KOPT-K1 (cell line): Measurements from ENCODE around the gene EPM2AIP1.
A peak's percentile ranks its signal among the peaks of the same experiment; 100 is the strongest.
"Not testable (repeated sequence)": the region's sequence is repeated elsewhere in the genome, so short reads cannot be mapped to it uniquely, and the experiment has no call there.

Experiments used
- H3K27ac ChIP-seq: fragments of 200-600 bp; sonication (generic); 2 replicates; pipeline ENCODE4 v1.5.1; 2016; ENCODE audit warnings: antibody characterized with exemption, mild to moderate bottlenecking, low read depth, low read length; ENCODE audit not compliant: poor library complexity, severe bottlenecking
- H3K36me3 ChIP-seq: fragments of 200-600 bp; sonication (generic); 2 replicates; pipeline ENCODE4 v1.5.1; 2017; ENCODE audit warnings: antibody characterized with exemption, mild to moderate bottlenecking, low read length, moderate library complexity; ENCODE audit not compliant: insufficient read depth
- H3K9me3 ChIP-seq: fragments of 200-600 bp; sonication (generic); 2 replicates; pipeline ENCODE4 v1.5.1; 2017; ENCODE audit warnings: antibody characterized with exemption, low read length, mild to moderate bottlenecking; ENCODE audit not compliant: insufficient read depth, poor library complexity, severe bottlenecking

The EPM2AIP1 gene

GRCh38 chr3:36992806-36993325 lies at the start of gene EPM2AIP1:
EPM2AIP1 (minus strand) TSS chr3:36993131; CDS start chr3:36993077, 54 bp downstream.
- H3K36me3 ChIP-seq: peaks cover 67% of the 10 kb centered on the region
- no peaks in the 10 kb centered on the region for H3K9me3 ChIP-seq
- H3K27ac ChIP-seq: peak within 1 kb of the TSS; percentile 95

- peaks cover 96% of the 10 kb centered on the region for H3K36me3 ChIP-seq
- H3K27ac ChIP-seq, H3K9me3 ChIP-seq: not testable (repeated sequence)
Observed at GRCh38 chr3:37042712-37043111, 49.8 kb upstream of the EPM2AIP1 start.

DNA sequence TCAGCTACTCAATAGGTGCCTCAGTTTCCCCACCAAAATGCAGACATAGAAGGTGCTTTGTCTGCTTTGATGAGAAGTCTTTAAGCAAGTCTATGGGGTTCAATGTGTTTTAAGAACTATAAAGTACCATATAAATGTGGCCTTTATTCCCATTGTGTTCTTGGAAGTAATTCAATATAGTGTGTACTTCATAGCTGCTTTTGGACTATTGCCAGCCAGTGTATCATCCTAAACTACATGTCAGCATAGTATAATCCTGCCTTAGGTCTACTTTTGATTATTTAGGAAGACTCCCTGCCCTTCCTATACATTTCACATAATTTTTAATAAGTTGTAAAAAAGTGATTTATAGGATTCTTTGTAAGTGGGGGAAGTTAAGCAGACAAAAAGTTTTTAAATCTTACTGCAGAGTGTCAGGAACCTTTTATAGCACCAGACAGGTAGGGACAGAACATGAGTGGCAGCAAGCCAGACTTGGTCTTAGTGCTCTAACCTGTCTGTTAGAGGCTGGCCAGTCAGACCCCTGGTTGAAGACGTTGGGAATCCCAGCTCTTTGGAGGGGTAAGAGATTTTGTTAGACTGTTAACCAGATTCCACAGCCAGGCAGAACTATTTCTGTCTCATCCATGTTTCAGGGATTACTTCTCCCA lies 48.7 kb upstream of the EPM2AIP1 start:
- H3K27ac ChIP-seq: no peak overlapping the region
- H3K9me3 ChIP-seq: no peaks in the 10 kb centered on the region
- peaks cover 96% of the 10 kb centered on the region for H3K36me3 ChIP-seq

DNA sequence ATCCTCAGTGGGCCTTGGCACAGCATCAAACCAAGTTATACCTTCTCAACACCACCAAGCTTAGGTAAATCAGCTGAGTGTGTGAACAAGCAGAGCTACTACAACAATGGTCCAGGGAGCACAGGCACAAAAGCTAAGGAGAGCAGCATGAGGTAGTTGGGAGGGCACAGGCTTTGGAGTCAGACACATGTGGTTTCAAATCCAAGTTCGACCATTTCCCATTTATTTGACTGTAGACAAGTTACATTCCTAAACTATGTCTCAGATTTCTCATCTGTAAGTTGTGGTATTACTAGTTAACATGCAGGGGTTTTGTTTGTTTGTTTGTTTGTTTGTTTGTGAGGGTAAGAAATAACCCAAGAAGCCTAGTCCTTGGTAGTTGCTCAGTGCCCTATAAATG lies 47.3 kb upstream of the EPM2AIP1 start:
- peaks cover 13% of the 10 kb centered on the region for H3K9me3 ChIP-seq

DNA sequence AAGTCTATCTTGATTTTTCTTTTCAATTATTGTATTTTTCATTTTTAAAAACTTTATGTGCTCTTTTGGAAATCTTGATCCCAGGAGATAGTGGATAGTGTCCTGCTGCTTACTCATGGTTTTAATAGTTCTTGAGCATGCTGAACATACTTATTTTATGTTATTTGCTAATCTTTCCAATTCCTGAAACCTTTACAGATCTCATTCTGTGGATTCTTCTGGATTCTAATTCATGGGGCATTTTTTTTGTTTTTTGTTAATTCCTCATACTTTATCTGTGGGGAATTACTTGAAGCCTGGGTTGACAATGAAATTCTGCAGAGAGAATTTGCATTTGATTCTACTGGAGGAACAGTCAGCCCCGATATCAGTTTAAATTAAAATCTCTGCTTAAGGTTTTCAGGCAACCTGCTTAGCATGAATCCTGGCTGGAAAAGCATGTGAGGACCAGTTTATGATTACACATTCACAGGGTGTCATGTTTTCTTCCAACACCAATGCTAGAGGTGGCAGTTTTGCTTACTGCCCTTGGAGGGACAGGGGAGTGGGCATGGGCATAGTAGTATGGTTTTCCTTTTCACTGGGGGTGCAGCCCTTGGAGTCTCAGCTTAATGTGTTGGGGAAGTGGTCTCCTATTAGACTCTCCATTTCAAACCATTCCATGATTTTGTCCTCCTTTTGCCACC lies 46.4 kb upstream of the EPM2AIP1 start:
- no peak overlapping the region for H3K27ac ChIP-seq

More for the DNA sequence above, 47.3 kb upstream of the EPM2AIP1 start:
- Histone ChIP-seq H3K27ac (no peak overlapping the region), H3K36me3 (peaks cover 98% of the 10 kb centered on the region)

DNA sequence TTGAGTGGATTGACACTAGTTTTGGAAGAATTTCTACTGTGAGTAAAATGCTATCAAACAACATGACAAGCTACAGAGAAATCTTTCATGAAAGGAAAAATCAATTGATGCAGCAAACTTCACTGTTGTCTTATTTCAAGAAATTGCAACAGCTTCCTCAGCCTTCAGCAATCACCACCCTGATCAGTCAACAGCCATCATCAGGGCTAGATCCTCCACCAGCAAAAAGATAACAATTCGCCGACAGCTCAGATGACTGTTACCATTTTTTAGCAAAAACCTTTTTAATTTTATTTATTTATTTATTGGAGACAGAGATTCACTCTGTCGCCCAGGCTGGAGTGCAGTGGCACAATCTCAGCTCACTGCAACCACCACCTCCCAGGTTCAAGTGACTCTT lies 44.4 kb upstream of the EPM2AIP1 start:
- Histone ChIP-seq H3K36me3 (peaks cover 100% of the 10 kb centered on the region), H3K27ac (no peak overlapping the region), H3K9me3 (peaks cover 19% of the 10 kb centered on the region)

More for the DNA sequence above, 46.4 kb upstream of the EPM2AIP1 start:
- H3K36me3 ChIP-seq: peaks cover 99% of the 10 kb centered on the region
- H3K9me3 ChIP-seq: peaks cover 19% of the 10 kb centered on the region

GRCh38 chr3:37032961-37033360 lies 40.0 kb upstream of the EPM2AIP1 start:
- H3K27ac ChIP-seq: no peak overlapping the region
- H3K36me3 ChIP-seq: peaks cover 100% of the 10 kb centered on the region
- peaks cover 19% of the 10 kb centered on the region for H3K9me3 ChIP-seq

- Histone ChIP-seq H3K27ac (no peak overlapping the region), H3K36me3 (peaks cover 100% of the 10 kb centered on the region), H3K9me3 (peaks cover 15% of the 10 kb centered on the region)
Observed at GRCh38 chr3:37031096-37031682, 38.3 kb upstream of the EPM2AIP1 start.

- no peak overlapping the region for H3K27ac ChIP-seq
- peaks cover 9% of the 10 kb centered on the region for H3K9me3 ChIP-seq
- H3K36me3 ChIP-seq: peaks cover 100% of the 10 kb centered on the region
Observed at GRCh38 chr3:37030588-37030987, 37.7 kb upstream of the EPM2AIP1 start.

DNA sequence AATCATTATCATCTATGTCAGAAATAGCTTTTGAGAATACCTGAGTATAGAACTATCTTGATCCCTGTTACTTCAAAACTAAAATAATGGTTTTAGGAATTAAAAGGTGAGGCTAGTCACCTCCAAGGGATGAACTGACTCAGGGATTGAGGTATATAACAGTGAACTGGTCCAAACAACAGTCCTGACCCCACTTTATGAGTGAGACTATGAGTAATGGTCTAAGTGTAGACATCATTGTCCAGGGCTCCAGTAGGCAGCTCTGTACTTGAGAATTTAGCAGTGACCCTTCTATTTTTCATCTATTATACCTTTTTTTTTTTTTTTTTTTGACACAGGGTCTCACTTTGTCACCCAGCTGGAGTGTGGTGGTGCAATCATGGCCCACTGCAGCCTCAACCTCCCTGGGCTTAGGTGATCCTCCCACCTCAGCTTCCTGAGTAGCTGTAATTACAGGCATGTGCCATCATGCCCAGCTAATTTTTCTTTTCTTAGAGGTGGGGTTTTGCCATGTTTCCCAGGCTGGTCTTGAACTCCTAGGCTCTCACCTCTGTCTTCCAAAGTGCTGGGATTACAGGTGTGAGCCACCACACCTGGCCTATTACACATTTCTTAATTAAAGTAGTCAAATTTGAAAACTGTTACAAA lies 36.7 kb upstream of the EPM2AIP1 start:
- Histone ChIP-seq H3K27ac (no peak overlapping the region), H3K9me3 (no peaks in the 10 kb centered on the region), H3K36me3 (peaks cover 100% of the 10 kb centered on the region)

GRCh38 chr3:37029111-37029510 lies 36.2 kb upstream of the EPM2AIP1 start:
- Histone ChIP-seq H3K9me3 (no peaks in the 10 kb centered on the region), H3K36me3 (peaks cover 100% of the 10 kb centered on the region), H3K27ac (no peak overlapping the region)

DNA sequence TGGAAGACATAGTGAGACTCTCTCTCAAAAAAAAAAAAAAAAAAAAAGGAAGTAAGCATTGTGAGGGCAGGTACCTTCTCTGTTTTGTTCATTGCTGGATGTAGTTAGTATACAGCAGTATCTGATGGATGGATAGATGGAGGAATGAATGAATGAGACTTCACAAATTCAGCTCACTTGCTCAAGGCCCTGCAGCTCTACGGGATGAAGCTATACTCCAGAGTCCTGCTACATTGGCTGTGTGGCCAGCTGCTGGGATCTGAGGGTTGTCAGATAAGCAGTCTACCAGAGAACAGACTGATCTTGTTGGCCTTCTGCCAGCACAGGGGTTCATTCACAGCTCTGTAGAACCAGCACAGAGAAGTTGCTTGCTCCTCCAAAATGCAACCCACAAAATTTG lies 35.4 kb upstream of the EPM2AIP1 start:
- H3K9me3 ChIP-seq: no peaks in the 10 kb centered on the region
- peaks cover 98% of the 10 kb centered on the region for H3K36me3 ChIP-seq
- H3K27ac ChIP-seq: no peak overlapping the region

DNA sequence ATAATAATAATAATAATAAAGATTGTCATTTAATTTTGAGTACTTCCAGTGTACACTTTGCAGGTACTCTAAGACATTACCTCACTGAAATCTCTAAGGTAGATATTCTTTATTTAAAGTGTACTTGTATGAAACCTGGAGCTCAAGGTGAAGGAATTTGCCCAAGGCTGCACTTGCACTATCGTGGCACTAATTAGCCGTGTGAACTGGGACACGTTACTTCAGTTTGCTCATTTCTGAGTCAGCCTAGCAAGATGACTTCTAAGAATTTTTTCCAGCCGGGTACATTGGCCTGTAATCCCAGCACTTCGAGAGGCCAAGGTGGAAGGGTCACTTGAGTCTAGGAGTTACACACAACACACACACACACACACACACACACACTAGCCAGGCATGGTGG lies 33.9 kb upstream of the EPM2AIP1 start:
- peaks cover 98% of the 10 kb centered on the region for H3K36me3 ChIP-seq

GRCh38 chr3:37025561-37026335 lies 32.8 kb upstream of the EPM2AIP1 start:
- Histone ChIP-seq H3K36me3 (peaks cover 98% of the 10 kb centered on the region), H3K9me3 (no peaks in the 10 kb centered on the region), H3K27ac (no peak overlapping the region)

More for the DNA sequence above, 33.9 kb upstream of the EPM2AIP1 start:
- H3K27ac ChIP-seq: no peak overlapping the region
- H3K9me3 ChIP-seq: no peaks in the 10 kb centered on the region
